Activated CD4-positive, alpha-beta memory T cell treated with anti-CD3 and anti-CD28 coated beads for 36 hours (primary cell): ENCODE measurements around the gene TMEM151B. TPM values are rescaled to one million over a fixed set of nuclear protein-coding genes. Genes with fewer than 3 reads are reported as not detected.

Source experiments
- CTCF ChIA-PET: fragments of 350-600 bp; sonication (Branson Sonifier 250); formaldehyde crosslinking; loops from one replicate; lab custom pipeline; 2021; ENCODE audit warnings: antibody characterized with exemption, inconsistent platforms; lab: Charles Lee
- POLR2A ChIA-PET: fragments of 350-600 bp; sonication (Branson Sonifier 250); formaldehyde crosslinking; loops from one replicate; lab custom pipeline; 2021; ENCODE audit warnings: antibody characterized with exemption; lab: Charles Lee
- DNase-seq: peaks from one replicate; pipeline ENCODE4 v3.0.0-alpha.2; 2020
- H3K27ac Mint-ChIP-seq: one replicate; pipeline ENCODE4 v1.8.0; 2021; ENCODE audit warnings: mixed read lengths
- H3K27me3 Mint-ChIP-seq: one replicate; pipeline ENCODE4 v1.8.0; 2021; ENCODE audit warnings: mixed read lengths
- H3K36me3 Mint-ChIP-seq: one replicate; pipeline ENCODE4 v1.8.0; 2021; ENCODE audit warnings: mixed read lengths
- H3K4me1 Mint-ChIP-seq: one replicate; pipeline ENCODE4 v1.8.0; 2021; ENCODE audit warnings: low read depth, mixed read lengths
- H3K4me3 Mint-ChIP-seq: one replicate; pipeline ENCODE4 v1.8.0; 2021; ENCODE audit warnings: mild to moderate bottlenecking, mixed read lengths
- H3K9me3 Mint-ChIP-seq: one replicate; pipeline ENCODE4 v1.8.0; 2021; ENCODE audit warnings: mixed read lengths
- intact Hi-C: fragments of 100-400 bp; cut with micrococcal nuclease; formaldehyde crosslinking; loops from one replicate; pipeline ENCODE4 v1.15.1; 2023
- total RNA-seq, 2 experiments: library from RNA; stranded (reverse); gene quantifications; one replicate each; pipeline ENCODE4 v1.2.3, GENCODE V29; 2021

The TMEM151B gene
- total RNA-seq, 2 experiments from 2014 or later, result 0.07 to 0.12 TPM

DNA sequence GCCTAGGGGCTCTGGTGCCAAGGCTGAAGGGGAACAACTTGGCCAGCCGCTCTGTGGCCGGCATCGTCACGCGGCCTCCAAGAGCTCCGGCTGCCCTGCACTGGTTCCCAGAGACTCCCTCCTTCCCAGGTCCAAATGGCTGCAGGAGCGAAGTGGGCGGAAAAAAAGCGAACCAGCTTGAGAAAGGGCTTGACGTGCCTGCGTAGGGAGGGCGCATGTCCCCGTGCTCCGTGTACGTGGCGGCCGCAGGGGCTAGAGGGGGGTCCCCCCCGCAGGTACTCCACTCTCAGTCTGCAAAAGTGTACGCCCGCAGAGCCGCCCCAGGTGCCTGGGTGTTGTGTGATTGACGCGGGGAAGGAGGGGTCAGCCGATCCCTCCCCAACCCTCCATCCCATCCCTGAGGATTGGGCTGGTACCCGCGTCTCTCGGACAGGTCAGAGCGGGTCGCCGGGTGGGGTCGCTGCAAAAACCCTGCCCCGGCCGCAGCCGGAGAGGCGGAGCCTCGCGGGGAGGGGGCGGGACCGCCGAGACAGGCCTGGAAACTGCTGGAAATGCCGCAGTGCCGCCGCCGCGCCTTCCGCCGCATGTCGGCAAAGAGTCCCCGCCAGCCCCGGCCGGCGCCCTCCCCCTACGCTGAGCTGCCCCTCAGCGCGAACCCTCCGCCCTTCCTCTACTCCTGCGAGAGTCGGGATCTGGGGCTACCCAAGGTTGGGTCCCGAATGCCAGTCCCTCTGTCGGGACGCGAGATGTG, 24.2 kb upstream of the TMEM151B start:
- CTCF ChIA-PET, result interaction anchor here (0.5 to 5.1 kb wide), 8 partner anchors 9 to 48 kb away, joined by 3 to 49 read pairs (median 8); partner anchors contain the start of gene SLC35B2
- peaks cover 38% of the 10 kb centered on the region for H3K4me1 Mint-ChIP-seq

DNA sequence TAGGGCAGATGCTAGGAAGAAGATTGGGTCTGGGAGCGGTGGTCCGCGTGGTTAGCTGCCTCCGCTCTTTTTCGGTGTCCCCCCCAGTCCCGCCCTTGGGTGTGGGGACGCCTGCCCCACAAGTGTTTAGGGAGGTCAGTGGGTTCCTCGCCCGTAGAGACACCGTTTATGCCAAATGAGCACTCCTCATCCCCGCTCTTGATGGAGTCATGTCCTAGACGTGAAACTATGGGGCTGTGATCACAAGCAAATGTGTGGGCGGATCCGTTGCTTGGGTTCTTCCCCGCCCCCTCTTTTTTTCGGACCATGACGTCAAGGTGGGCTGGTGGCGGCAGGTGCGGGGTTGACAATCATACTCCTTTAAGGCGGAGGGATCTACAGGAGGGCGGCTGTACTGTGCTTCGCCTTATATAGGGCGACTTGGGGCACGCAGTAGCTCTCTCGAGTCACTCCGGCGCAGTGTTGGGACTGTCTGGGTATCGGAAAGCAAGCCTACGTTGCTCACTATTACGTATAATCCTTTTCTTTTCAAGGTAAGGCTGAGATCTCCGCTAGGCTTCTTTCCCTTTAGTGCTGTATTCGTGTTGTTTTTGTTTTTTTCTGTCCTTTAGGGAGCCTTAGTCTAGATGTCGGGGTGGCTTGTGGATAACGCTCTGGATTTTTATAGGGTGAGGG, 23.4 kb upstream of the TMEM151B start, which contains the start of gene HSP90AB1:
TSS of gene HSP90AB1 (plus strand) at position 439 of the 675 bp plus-strand sequence. CDS start 1,529 bp downstream, outside the sequence.
- intact Hi-C loops, result loop anchor here (1.0 to 5.0 kb wide), 9 partner anchors 8 to 1356 kb away; partner anchors contain the start of genes MAD2L1BP, MRPL14, NFKBIE and SLC35B2
- ChIA-PET CTCF (interaction anchor here (0.5 to 5.1 kb wide), 7 partner anchors 9 to 66 kb away, joined by 3 to 49 read pairs (median 11); partner anchors contain the start of genes AARS2 and SLC35B2), POLR2A (interaction anchor here (0.6 to 6.3 kb wide), 17 partner anchors 9 to 476 kb away, joined by 3 to 139 read pairs (median 6); partner anchors contain the start of genes AARS2, CDC5L, MRPL14 and SLC29A1)
- peaks cover 4% of the 10 kb centered on the region for H3K27me3 Mint-ChIP-seq
- no peaks in the 10 kb centered on the region for H3K9me3 Mint-ChIP-seq
- peaks cover 52% of the 10 kb centered on the region for H3K36me3 Mint-ChIP-seq
- peak within 1 kb of the TSS; percentile 99 for H3K27ac Mint-ChIP-seq
- peak within 1 kb of the TSS; percentile 96 for H3K4me3 Mint-ChIP-seq
- DNase-seq, result peak; percentile 99
- peaks cover 45% of the 10 kb centered on the region for H3K4me1 Mint-ChIP-seq

More for the DNA sequence above, 24.2 kb upstream of the TMEM151B start:
- Mint-ChIP-seq H3K27me3 (peaks cover 4% of the 10 kb centered on the region), H3K9me3 (no peaks in the 10 kb centered on the region), H3K36me3 (peaks cover 45% of the 10 kb centered on the region), H3K4me3 (peak overlapping the region; percentile 96), H3K27ac (peak overlapping the region; percentile 99)
- POLR2A ChIA-PET, result interaction anchor here (0.6 to 6.3 kb wide), 17 partner anchors 8 to 476 kb away, joined by 3 to 139 read pairs (median 6); partner anchors contain the start of genes AARS2, MRPL14, SLC29A1 and SLC35B2
- intact Hi-C loops, result loop anchor here (1.0 to 5.0 kb wide), 6 partner anchors 8 to 1355 kb away; partner anchors contain the start of genes MAD2L1BP and VEGFA
- DNase-seq, result peak; percentile 90

DNA sequence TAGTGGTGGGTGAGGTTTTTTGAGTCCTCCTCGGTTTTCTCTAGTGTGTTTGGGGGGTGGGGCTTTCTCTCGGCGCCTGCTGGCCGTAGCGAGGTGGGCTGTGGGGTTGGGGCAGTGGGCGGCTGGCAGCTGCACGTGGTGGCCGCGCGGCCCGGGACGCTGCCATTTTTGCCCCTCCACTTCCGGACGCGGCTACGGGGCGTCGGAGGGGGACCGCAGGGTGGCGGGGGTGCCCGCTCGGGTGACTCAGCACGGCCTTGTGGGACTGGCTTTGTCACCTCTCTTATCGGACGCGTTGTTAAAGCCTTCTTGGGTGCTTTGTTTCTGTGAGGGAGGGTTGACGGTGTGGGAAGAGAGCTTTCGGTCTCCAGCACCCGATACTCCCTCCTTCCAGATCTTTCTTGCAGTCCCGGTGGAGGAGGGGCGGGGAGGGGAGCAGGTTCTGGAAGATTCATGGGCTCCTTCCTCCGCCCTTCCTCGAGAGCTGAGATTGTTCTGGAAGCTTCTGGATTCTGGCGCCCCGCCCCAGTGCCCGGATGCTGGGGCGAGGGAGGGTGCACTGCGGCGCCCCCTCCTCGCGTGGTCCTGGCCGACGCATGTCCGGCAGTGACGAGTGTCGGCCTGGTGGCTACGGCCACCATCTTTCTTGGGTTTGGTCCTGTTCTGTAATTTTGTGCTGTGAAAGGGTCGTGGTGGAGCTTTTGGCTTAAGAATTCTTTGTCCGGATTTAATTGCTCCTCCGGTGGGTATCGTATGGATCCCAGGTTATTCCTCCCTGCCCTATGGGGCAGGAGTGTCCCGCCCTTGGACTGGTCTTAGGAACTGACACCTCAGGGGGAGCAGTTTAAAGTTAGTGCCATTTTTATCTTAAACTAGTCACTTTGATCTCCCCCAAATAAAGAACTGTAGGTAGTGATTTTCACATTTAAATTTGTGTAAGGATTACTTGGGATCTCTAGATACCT, 22.6 kb upstream of the TMEM151B start:
- peaks cover 59% of the 10 kb centered on the region for H3K36me3 Mint-ChIP-seq
- POLR2A ChIA-PET, result interaction anchor here (1.0 to 6.3 kb wide), 17 partner anchors 9 to 477 kb away, joined by 3 to 139 read pairs (median 6); partner anchors contain the start of genes AARS2, CDC5L, MRPL14 and SLC29A1
- H3K27ac Mint-ChIP-seq, result peak overlapping the region; percentile 99
- intact Hi-C loops, result loop anchor here (1.0 to 5.0 kb wide), 7 partner anchors 10 to 1357 kb away; partner anchors contain the start of genes MAD2L1BP, MRPL14, NFKBIE and SLC35B2
- peak overlapping the region; percentile 96 for H3K4me3 Mint-ChIP-seq
- CTCF ChIA-PET, result interaction anchor here (1.0 to 5.1 kb wide), 6 partner anchors 9 to 65 kb away, joined by 4 to 49 read pairs (median 12); partner anchors contain the start of genes AARS2 and SLC35B2
- H3K27me3 Mint-ChIP-seq, result peaks cover 4% of the 10 kb centered on the region
- no peaks in the 10 kb centered on the region for H3K9me3 Mint-ChIP-seq
- DNase-seq, result peak; percentile 94
- H3K4me1 Mint-ChIP-seq, result peaks cover 51% of the 10 kb centered on the region

DNA sequence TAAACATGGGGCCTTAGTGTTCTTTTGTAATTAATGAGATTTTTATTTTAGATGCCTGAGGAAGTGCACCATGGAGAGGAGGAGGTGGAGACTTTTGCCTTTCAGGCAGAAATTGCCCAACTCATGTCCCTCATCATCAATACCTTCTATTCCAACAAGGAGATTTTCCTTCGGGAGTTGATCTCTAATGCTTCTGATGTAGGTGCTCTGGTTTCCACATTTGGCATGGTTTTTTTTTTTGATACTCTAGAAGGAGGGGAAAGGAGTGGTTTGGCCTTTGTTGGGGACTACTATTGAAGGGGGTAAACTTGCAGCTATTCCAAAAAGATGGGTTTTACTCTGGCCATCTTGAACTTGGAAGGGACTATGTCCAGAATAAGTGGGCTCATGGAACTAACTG, 21.7 kb upstream of the TMEM151B start:
- Mint-ChIP-seq H3K36me3 (peaks cover 69% of the 10 kb centered on the region), H3K9me3 (no peaks in the 10 kb centered on the region), H3K4me3 (peak overlapping the region; percentile 96), H3K4me1 (peaks cover 59% of the 10 kb centered on the region), H3K27ac (peak overlapping the region; percentile 99), H3K27me3 (peaks cover 4% of the 10 kb centered on the region)
- POLR2A ChIA-PET, result interaction anchor here (4.8 to 6.3 kb wide), 4 partner anchors 8 to 25 kb away, joined by 42 to 139 read pairs (median 86); partner anchors contain the start of genes SLC29A1 and SLC35B2
- no peak for DNase-seq
- intact Hi-C loops, result loop anchor here (5.0 kb wide), 2 partner anchors 476 to 611 kb away; partner anchors contain the start of genes MAD2L1BP and VEGFA
- CTCF ChIA-PET, result interaction anchor here (1.1 to 5.1 kb wide), 4 partner anchors 8 to 24 kb away, joined by 3 to 49 read pairs (median 14); partner anchors contain the start of gene SLC35B2

DNA sequence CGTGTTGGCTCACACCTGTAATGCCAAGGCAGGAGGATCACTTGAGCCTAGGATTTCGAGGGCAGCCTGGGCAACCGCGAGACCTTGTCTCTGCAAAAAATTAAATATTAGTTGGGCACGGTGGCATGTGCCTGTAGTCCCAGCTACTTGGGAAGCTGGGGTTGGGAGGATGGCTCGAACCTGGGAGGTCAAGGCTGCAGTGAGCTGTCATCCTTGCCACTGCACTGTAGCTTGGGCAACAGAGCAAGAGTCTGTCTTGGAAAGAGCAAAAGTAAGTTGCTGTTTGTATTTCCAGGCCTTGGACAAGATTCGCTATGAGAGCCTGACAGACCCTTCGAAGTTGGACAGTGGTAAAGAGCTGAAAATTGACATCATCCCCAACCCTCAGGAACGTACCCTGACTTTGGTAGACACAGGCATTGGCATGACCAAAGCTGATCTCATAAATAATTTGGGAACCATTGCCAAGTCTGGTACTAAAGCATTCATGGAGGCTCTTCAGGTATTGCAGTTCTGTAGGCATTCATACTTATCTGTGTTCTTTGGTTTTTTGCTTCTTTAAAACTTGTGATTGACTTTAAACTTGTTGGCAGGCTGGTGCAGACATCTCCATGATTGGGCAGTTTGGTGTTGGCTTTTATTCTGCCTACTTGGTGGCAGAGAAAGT, 21.0 kb upstream of the TMEM151B start:
- intact Hi-C loops, result loop anchor here (5.0 kb wide), 2 partner anchors 477 to 612 kb away; partner anchors contain the start of genes MAD2L1BP and VEGFA
- ChIA-PET CTCF (interaction anchor here (1.1 to 5.1 kb wide), 3 partner anchors 8 to 15 kb away, joined by 3 to 49 read pairs (median 15); partner anchors contain the start of gene SLC35B2), POLR2A (interaction anchor here (4.8 to 6.3 kb wide), 4 partner anchors 8 to 26 kb away, joined by 42 to 139 read pairs (median 86); partner anchors contain the start of genes SLC29A1 and SLC35B2)
- DNase-seq, result no peak
- H3K4me1 Mint-ChIP-seq, result peaks cover 63% of the 10 kb centered on the region
- no peaks in the 10 kb centered on the region for H3K9me3 Mint-ChIP-seq
- peak overlapping the region; percentile 96 for H3K4me3 Mint-ChIP-seq
- H3K27ac Mint-ChIP-seq, result peak overlapping the region; percentile 99
- peaks cover 4% of the 10 kb centered on the region for H3K27me3 Mint-ChIP-seq
- H3K36me3 Mint-ChIP-seq, result peaks cover 73% of the 10 kb centered on the region

DNA sequence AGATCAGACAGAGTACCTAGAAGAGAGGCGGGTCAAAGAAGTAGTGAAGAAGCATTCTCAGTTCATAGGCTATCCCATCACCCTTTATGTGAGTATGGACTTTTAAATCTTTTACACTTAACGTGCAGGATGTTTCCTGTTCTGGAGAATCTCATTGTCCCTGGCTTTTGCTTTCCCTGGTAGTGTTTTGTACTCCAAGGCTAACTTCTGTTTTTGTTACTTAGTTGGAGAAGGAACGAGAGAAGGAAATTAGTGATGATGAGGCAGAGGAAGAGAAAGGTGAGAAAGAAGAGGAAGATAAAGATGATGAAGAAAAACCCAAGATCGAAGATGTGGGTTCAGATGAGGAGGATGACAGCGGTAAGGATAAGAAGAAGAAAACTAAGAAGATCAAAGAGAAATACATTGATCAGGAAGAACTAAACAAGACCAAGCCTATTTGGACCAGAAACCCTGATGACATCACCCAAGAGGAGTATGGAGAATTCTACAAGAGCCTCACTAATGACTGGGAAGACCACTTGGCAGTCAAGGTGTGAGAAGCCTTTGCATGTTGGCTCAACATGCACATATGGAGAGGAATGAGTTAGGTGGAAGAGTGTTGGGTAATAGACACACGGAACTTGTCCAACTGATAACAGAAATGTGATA, 20.1 kb upstream of the TMEM151B start:
- CTCF ChIA-PET, result no interaction called here
- peak overlapping the region; percentile 96 for H3K4me3 Mint-ChIP-seq
- intact Hi-C loops, result no loop called here
- H3K36me3 Mint-ChIP-seq, result peaks cover 82% of the 10 kb centered on the region
- peak overlapping the region; percentile 99 for H3K27ac Mint-ChIP-seq
- peaks cover 68% of the 10 kb centered on the region for H3K4me1 Mint-ChIP-seq
- no peak for DNase-seq
- H3K9me3 Mint-ChIP-seq, result no peaks in the 10 kb centered on the region
- POLR2A ChIA-PET, result interaction anchor here (4.8 to 5.0 kb wide), 2 partner anchors 12 to 13 kb away, joined by 42 to 79 read pairs; no protein-coding TSS in a partner anchor
- H3K27me3 Mint-ChIP-seq, result peaks cover 4% of the 10 kb centered on the region

DNA sequence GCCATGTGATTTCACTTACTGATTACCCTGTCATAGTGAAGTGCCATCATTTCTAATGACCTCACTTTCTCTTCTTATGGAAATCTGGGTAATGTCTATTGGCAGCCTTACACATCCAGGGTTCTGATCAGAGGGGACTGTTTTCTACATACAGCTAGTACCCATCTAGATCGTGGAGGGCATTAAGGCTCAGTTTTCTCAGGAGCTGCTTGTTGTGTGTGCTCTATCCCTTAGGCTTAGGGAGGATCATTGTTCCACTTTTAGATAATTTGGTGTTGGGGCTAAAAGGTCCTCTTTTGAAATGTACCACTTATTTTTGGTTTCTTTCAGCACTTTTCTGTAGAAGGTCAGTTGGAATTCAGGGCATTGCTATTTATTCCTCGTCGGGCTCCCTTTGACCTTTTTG, 19.5 kb upstream of the TMEM151B start:
- H3K27me3 Mint-ChIP-seq, result peaks cover 4% of the 10 kb centered on the region
- peaks cover 68% of the 10 kb centered on the region for H3K4me1 Mint-ChIP-seq
- POLR2A ChIA-PET, result no interaction called here
- DNase-seq, result no peak
- H3K27ac Mint-ChIP-seq, result peak overlapping the region; percentile 99
- H3K36me3 Mint-ChIP-seq, result peaks cover 82% of the 10 kb centered on the region
- CTCF ChIA-PET, result interaction anchor here (0.7 to 1.7 kb wide), 3 partner anchors 11 to 62 kb away, joined by 3 to 4 read pairs (median 3); partner anchors contain the start of genes AARS2 and SLC29A1
- intact Hi-C loops, result no loop called here
- H3K4me3 Mint-ChIP-seq, result peak overlapping the region; percentile 25
- no peaks in the 10 kb centered on the region for H3K9me3 Mint-ChIP-seq

DNA sequence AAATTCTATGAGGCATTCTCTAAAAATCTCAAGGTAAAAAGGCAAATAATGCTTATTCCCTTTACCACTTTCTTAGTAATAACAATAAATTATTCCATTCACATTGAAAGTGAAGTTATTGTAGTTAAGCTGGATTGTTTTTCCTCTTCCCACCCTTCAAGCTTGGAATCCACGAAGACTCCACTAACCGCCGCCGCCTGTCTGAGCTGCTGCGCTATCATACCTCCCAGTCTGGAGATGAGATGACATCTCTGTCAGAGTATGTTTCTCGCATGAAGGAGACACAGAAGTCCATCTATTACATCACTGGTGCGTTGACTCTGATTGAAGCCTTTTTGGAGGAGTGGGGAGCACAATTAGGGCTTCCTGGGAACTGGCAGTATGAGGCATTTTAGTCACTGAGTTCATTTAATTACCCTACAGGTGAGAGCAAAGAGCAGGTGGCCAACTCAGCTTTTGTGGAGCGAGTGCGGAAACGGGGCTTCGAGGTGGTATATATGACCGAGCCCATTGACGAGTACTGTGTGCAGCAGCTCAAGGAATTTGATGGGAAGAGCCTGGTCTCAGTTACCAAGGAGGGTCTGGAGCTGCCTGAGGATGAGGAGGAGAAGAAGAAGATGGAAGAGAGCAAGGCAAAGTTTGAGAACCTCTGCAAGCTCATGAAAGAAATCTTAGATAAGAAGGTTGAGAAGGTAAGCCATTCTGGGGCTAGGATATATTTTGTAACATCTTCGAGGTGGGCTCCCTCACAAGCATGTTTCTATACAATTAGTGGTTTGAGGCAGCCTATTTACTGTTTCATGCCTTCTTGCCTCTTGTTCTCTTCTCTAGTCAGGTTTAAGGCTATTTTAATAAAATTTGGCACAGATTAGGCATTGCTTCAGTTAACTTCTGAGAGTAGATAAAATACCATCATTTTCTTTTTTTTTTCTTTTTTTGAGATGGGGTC, 18.4 kb upstream of the TMEM151B start:
- no peaks in the 10 kb centered on the region for H3K9me3 Mint-ChIP-seq
- peak overlapping the region; percentile 99 for H3K27ac Mint-ChIP-seq
- intact Hi-C loops, result no loop called here
- peaks cover 79% of the 10 kb centered on the region for H3K36me3 Mint-ChIP-seq
- ChIA-PET POLR2A (interaction anchor here (0.6 to 1.0 kb wide), 2 partner anchors 10 to 614 kb away, joined by 3 to 4 read pairs; no protein-coding TSS in a partner anchor), CTCF (interaction anchor here (0.7 to 1.7 kb wide), 6 partner anchors 10 to 61 kb away, joined by 3 to 4 read pairs (median 4); partner anchors contain the start of genes AARS2 and SLC29A1)
- peak overlapping the region; percentile 18 for H3K4me3 Mint-ChIP-seq
- H3K4me1 Mint-ChIP-seq, result peaks cover 76% of the 10 kb centered on the region
- DNase-seq, result no peak
- peaks cover 2% of the 10 kb centered on the region for H3K27me3 Mint-ChIP-seq
